Measurements from ENCODE around the gene CMIP. TPM values are rescaled to one million over a fixed set of nuclear protein-coding genes. Genes with fewer than 3 reads are reported as not detected.

Gene CMIP
- polyA plus RNA-seq, 1 experiment: 4.9 TPM

GRCh38 chr16:81562174-81562849 is 117.7 kb downstream of the CMIP start:
- TF ChIP-seq CTCF (IDR thresholded peaks at IDR 0.05; ENCODE audit: insufficient read depth, low read depth, low read length): no peak
- ChIA-PET CTCF (interaction anchor here (0.6 kb wide), 1 partner anchor 130 kb away, joined by 3 read pairs; no protein-coding TSS in a partner anchor), POLR2A (no interaction called here)
- Histone ChIP-seq H3K27me3 (ENCODE audit: control insufficient read depth, insufficient read depth, low read length) (no peaks in the 10 kb centered on the region), H3K36me3 (ENCODE audit: control insufficient read depth, insufficient read depth, low read length) (no peaks in the 10 kb centered on the region), H3K4me3 (ENCODE audit: low read depth, low read length) (no peak overlapping the region)
- no peak for DNase-seq (ENCODE audit: low read depth)

- DNase-seq (ENCODE audit: low read depth): no peak
- H3K4me3 ChIP-seq (ENCODE audit: low read depth, low read length): no peak overlapping the region
- no peak for TF ChIP-seq CTCF (IDR thresholded peaks at IDR 0.05; ENCODE audit: insufficient read depth, low read depth, low read length)
- no peaks in the 10 kb centered on the region for H3K36me3 ChIP-seq (ENCODE audit: control insufficient read depth, insufficient read depth, low read length)
- CTCF ChIA-PET: interaction anchor here (0.6 to 1.2 kb wide), 2 partner anchors 53 to 130 kb away, joined by 3 read pairs; no protein-coding TSS in a partner anchor
- no peaks in the 10 kb centered on the region for H3K27me3 ChIP-seq (ENCODE audit: control insufficient read depth, insufficient read depth, low read length)
- POLR2A ChIA-PET: no interaction called here
Observed at GRCh38 chr16:81562926-81563325, 118.3 kb downstream of the CMIP start.

GRCh38 chr16:81564421-81564911 is 119.9 kb downstream of the CMIP start:
- no peak for DNase-seq (ENCODE audit: low read depth)
- no peak for TF ChIP-seq CTCF (IDR thresholded peaks at IDR 0.05; ENCODE audit: insufficient read depth, low read depth, low read length)
- ChIA-PET POLR2A (no interaction called here), CTCF (interaction anchor here (1.2 to 1.4 kb wide), 3 partner anchors 18 to 55 kb away, joined by 3 to 5 read pairs (median 3); no protein-coding TSS in a partner anchor)
- no peak overlapping the region for H3K4me3 ChIP-seq (ENCODE audit: low read depth, low read length)
- no peaks in the 10 kb centered on the region for H3K36me3 ChIP-seq (ENCODE audit: control insufficient read depth, insufficient read depth, low read length)
- H3K27me3 ChIP-seq (ENCODE audit: control insufficient read depth, insufficient read depth, low read length): no peaks in the 10 kb centered on the region

GRCh38 chr16:81565321-81566028 is 120.9 kb downstream of the CMIP start:
- Histone ChIP-seq H3K36me3 (ENCODE audit: control insufficient read depth, insufficient read depth, low read length) (no peaks in the 10 kb centered on the region), H3K27me3 (ENCODE audit: control insufficient read depth, insufficient read depth, low read length) (no peaks in the 10 kb centered on the region), H3K4me3 (ENCODE audit: low read depth, low read length) (no peak overlapping the region)
- DNase-seq (ENCODE audit: low read depth): no peak
- TF ChIP-seq CTCF (IDR thresholded peaks at IDR 0.05; ENCODE audit: insufficient read depth, low read depth, low read length): no peak
- POLR2A ChIA-PET: no interaction called here
- CTCF ChIA-PET: no interaction called here
